ENCODE results near the gene DGCR2.

DNA sequence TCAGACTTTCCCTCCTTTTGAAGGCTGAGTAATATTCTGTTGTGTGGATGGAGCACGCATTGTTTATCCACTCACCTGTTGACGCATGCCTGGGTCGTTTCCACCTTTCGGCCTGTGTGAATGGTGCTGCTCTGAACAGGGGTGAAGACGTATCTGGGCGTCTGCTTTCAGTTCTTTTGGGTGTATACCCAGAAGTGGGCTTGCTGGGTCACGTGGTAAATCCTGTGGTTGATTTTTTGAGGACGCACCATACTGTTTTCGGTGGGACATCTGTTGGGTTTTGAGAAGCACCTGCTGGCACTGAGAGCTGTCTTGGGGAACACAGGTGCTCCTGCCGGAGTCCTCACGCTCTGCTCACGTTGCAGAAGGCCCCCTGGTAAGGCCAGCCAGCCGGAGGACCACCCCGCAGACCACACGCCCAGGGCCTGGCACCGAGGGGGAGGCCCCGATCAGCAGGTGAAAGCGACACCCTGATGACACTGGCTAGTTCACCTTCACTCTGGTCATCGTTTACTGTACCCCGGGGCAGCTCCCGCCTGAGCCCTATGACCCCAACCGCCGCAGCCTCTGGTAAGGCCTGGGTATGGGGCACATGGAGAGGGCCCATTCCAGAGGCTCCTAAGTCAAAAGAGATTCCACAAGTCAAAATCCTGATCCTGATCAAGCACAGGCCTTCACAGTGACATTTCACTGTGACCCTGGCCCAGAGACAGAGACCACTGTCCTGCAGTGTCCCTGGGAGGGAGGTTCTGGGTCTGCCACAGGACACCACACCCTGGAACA is 131.7 kb downstream of the DGCR2 start:
- TF ChIP-seq EZH2 (IDR thresholded peaks at IDR 0.05; ENCODE audit: low read depth, unreplicated experiment), result no peak
- TF ChIP-seq, protein P1, sequence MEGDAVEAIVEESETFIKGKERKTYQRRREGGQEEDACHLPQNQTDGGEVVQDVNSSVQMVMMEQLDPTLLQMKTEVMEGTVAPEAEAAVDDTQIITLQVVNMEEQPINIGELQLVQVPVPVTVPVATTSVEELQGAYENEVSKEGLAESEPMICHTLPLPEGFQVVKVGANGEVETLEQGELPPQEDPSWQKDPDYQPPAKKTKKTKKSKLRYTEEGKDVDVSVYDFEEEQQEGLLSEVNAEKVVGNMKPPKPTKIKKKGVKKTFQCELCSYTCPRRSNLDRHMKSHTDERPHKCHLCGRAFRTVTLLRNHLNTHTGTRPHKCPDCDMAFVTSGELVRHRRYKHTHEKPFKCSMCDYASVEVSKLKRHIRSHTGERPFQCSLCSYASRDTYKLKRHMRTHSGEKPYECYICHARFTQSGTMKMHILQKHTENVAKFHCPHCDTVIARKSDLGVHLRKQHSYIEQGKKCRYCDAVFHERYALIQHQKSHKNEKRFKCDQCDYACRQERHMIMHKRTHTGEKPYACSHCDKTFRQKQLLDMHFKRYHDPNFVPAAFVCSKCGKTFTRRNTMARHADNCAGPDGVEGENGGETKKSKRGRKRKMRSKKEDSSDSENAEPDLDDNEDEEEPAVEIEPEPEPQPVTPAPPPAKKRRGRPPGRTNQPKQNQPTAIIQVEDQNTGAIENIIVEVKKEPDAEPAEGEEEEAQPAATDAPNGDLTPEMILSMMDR (conservative IDR thresholded peaks at IDR 0.05; ENCODE audit: low read depth in 2 of 2), result no peak
- no peak for TF ChIP-seq NANOG (IDR thresholded peaks at IDR 0.05; ENCODE audit: borderline replicate concordance)
- TF ChIP-seq, protein P2, sequence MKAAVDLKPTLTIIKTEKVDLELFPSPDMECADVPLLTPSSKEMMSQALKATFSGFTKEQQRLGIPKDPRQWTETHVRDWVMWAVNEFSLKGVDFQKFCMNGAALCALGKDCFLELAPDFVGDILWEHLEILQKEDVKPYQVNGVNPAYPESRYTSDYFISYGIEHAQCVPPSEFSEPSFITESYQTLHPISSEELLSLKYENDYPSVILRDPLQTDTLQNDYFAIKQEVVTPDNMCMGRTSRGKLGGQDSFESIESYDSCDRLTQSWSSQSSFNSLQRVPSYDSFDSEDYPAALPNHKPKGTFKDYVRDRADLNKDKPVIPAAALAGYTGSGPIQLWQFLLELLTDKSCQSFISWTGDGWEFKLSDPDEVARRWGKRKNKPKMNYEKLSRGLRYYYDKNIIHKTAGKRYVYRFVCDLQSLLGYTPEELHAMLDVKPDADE (IDR thresholded peaks at IDR 0.05), result no peak
- TF ChIP-seq EZH2phosphoT487 (IDR thresholded peaks at IDR 0.05; ENCODE audit: unreplicated experiment), result no peak

Data from GM23338 (cell line).